ENCODE data around the gene GPATCH2.
"Not testable (repeated sequence)": the region's sequence is repeated elsewhere in the genome, so short reads cannot be mapped to it uniquely, and the experiment has no call there.

DNA sequence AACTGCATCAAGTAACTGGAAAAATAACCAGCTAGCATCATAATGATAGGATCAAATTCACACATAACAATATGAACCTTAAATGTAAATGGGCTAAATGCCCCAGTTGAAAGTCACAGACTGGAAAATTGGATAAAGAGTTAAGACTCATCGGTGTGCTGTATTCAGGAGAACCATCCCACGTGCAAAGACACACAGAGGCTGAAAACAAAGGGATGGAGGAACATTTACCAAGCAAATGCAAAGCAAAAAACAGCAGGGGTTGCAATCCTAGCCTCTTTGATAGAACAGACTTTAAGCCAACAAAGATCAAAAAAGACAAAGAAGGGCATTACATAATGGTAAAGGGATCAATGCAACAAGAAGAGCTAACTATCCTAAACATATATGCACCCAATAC is 249.1 kb downstream of the GPATCH2 start:
- not testable (repeated sequence) for TF ChIP-seq POLR2A (IDR thresholded peaks at IDR 0.05); POLR2AphosphoS5 (IDR thresholded peaks at IDR 0.05); EP300 (IDR thresholded peaks at IDR 0.05; ENCODE audit: low read depth)
- TF ChIP-seq, protein P1, sequence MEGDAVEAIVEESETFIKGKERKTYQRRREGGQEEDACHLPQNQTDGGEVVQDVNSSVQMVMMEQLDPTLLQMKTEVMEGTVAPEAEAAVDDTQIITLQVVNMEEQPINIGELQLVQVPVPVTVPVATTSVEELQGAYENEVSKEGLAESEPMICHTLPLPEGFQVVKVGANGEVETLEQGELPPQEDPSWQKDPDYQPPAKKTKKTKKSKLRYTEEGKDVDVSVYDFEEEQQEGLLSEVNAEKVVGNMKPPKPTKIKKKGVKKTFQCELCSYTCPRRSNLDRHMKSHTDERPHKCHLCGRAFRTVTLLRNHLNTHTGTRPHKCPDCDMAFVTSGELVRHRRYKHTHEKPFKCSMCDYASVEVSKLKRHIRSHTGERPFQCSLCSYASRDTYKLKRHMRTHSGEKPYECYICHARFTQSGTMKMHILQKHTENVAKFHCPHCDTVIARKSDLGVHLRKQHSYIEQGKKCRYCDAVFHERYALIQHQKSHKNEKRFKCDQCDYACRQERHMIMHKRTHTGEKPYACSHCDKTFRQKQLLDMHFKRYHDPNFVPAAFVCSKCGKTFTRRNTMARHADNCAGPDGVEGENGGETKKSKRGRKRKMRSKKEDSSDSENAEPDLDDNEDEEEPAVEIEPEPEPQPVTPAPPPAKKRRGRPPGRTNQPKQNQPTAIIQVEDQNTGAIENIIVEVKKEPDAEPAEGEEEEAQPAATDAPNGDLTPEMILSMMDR (IDR thresholded peaks at IDR 0.05): not testable (repeated sequence)
